IMR-90 (cell line): ENCODE measurements around the gene IQSEC3. TPM values are rescaled to one million over a fixed set of nuclear protein-coding genes. Genes with fewer than 3 reads are reported as not detected.

ENCODE experiments used
- ATAC-seq: fragments of 200-7000 bp; cut with Tn5 transposase; 2 replicates; pipeline ENCODE4 v1.9.1; 2020; ENCODE audit warnings: low read depth, mild to moderate bottlenecking, moderate library complexity
- BruUV-seq: library from RNA; stranded (reverse); fragments of 400-500 nt; replicated peaks from 2 replicates; lab custom pipeline; 2021; lab: Mats Ljungman, UMichigan
- CTCF ChIA-PET: fragments of 300-600 bp; formaldehyde crosslinking; extraction: SDS; loops from one replicate; lab custom pipeline; 2021; ENCODE audit warnings: antibody characterized with exemption; lab: Yijun Ruan, JAX
- POLR2A ChIA-PET: fragments of 300-600 bp; sonication (Branson Sonifier 250); formaldehyde crosslinking; loops from one replicate; lab custom pipeline; 2022; ENCODE audit warnings: antibody characterized with exemption; ENCODE audit not compliant: unreplicated experiment; lab: Charles Lee
- DNase-seq: peaks from one replicate; pipeline ENCODE4 v3.0.0; 2013
- H2AFZ ChIP-seq: replicated peaks from 2 replicates; pipeline ENCODE3; 2013; ENCODE audit warnings: low read length, mild to moderate bottlenecking; ENCODE audit not compliant: poor library complexity
- H2AK5ac ChIP-seq: 2 replicates; pipeline ENCODE4 v1.6.1; 2013; ENCODE audit warnings: low read depth, low read length, inconsistent platforms
- H2AK9ac ChIP-seq: replicated peaks from 2 replicates; pipeline ENCODE3; 2013; ENCODE audit warnings: mild to moderate bottlenecking, low read depth, low read length, moderate library complexity; ENCODE audit not compliant: poor library complexity
- H2BK120ac ChIP-seq: 2 replicates; pipeline ENCODE4 v1.6.1; 2013; ENCODE audit warnings: low read depth, low read length, inconsistent platforms
- H2BK15ac ChIP-seq: 3 replicates; pipeline ENCODE4 v1.6.1; 2013; ENCODE audit warnings: low read depth, low read length, inconsistent platforms
- H2BK20ac ChIP-seq: 2 replicates; pipeline ENCODE4 v1.6.1; 2013; ENCODE audit warnings: low read depth, mild to moderate bottlenecking, inconsistent platforms, low read length, moderate library complexity
- H2BK5ac ChIP-seq: 2 replicates; pipeline ENCODE4 v1.6.1; 2013; ENCODE audit warnings: mild to moderate bottlenecking, low read depth, low read length, inconsistent platforms; ENCODE audit not compliant: poor library complexity, severe bottlenecking
- H3K14ac ChIP-seq: replicated peaks from 2 replicates; pipeline ENCODE4 v1.6.1; 2013; ENCODE audit warnings: low read depth, low read length, inconsistent platforms
- H3K18ac ChIP-seq: 2 replicates; pipeline ENCODE4 v1.6.1; 2013; ENCODE audit warnings: low read depth, low read length, control low read depth
- H3K23ac ChIP-seq: 2 replicates; pipeline ENCODE4 v1.6.1; 2013; ENCODE audit warnings: low read depth, low read length, inconsistent platforms
- H3K27ac ChIP-seq: 2 replicates; pipeline ENCODE4 v1.5.1; 2013; ENCODE audit warnings: mild to moderate bottlenecking, control low read depth, low read length; ENCODE audit not compliant: insufficient read depth
- H3K27me3 ChIP-seq: 2 replicates; pipeline ENCODE4 v1.6.1; 2013; ENCODE audit warnings: low read length; ENCODE audit not compliant: control insufficient read depth, insufficient read depth
- H3K36me3 ChIP-seq: 2 replicates; pipeline ENCODE4 v1.6.1; 2013; ENCODE audit warnings: low read length, mixed read lengths; ENCODE audit not compliant: control insufficient read depth, insufficient read depth
- H3K4ac ChIP-seq: 2 replicates; pipeline ENCODE4 v1.6.1; 2013; ENCODE audit warnings: low read depth, low read length, inconsistent platforms
- H3K4me1 ChIP-seq: 2 replicates; pipeline ENCODE4 v1.6.1; 2013; ENCODE audit warnings: low read length, mixed read lengths; ENCODE audit not compliant: control insufficient read depth, insufficient read depth
- H3K4me2 ChIP-seq: 2 replicates; pipeline ENCODE4 v1.6.1; 2013; ENCODE audit warnings: low read depth, mild to moderate bottlenecking, control low read depth, low read length, moderate library complexity
- H3K4me3 ChIP-seq: 2 replicates; pipeline ENCODE4 v1.5.1; 2013; ENCODE audit warnings: low read depth, mild to moderate bottlenecking, control low read depth, low read length, moderate library complexity; ENCODE audit not compliant: insufficient read depth
- H3K56ac ChIP-seq: 2 replicates; pipeline ENCODE4 v1.6.1; 2013; ENCODE audit warnings: low read length, inconsistent platforms; ENCODE audit not compliant: insufficient read depth; ENCODE audit errors: extremely low read depth
- H3K79me1 ChIP-seq, 2 experiments: 2 replicates each; pipeline ENCODE4 v1.6.1; 2013; ENCODE audit warnings: low read length in 2 of 2, inconsistent platforms in 1 of 2, low read depth in 1 of 2
- H3K9ac ChIP-seq: 2 replicates; pipeline ENCODE4 v1.6.1; 2013; ENCODE audit warnings: low read depth, low read length, control low read depth
- H3K9me1 ChIP-seq: 2 replicates; pipeline ENCODE4 v1.6.1; 2013; ENCODE audit warnings: low read length, inconsistent platforms; ENCODE audit not compliant: insufficient read depth
- H3K9me3 ChIP-seq: 2 replicates; pipeline ENCODE4 v1.6.1; 2013; ENCODE audit warnings: low read length; ENCODE audit not compliant: control insufficient read depth, insufficient read depth
- H4K20me1 ChIP-seq: 2 replicates; pipeline ENCODE4 v1.6.1; 2013; ENCODE audit warnings: low read length, inconsistent platforms; ENCODE audit not compliant: insufficient read depth
- H4K5ac ChIP-seq: 2 replicates; pipeline ENCODE4 v1.6.1; 2013; ENCODE audit warnings: mild to moderate bottlenecking, low read depth, low read length, control low read depth
- H4K8ac ChIP-seq, 2 experiments: 2 replicates each; pipeline ENCODE4 v1.6.1; 2013; ENCODE audit warnings: low read depth in 2 of 2, low read length in 2 of 2, control low read depth in 1 of 2, inconsistent platforms in 1 of 2
- H4K91ac ChIP-seq: 2 replicates; pipeline ENCODE4 v1.6.1; 2013; ENCODE audit warnings: low read depth, low read length, inconsistent platforms; ENCODE audit not compliant: insufficient read depth
- BHLHE40 ChIP-seq: fragments of 150-350 bp; IDR thresholded peaks from 2 replicates; pipeline ENCODE4 v1.6.1; 2016; ENCODE audit warnings: mild to moderate bottlenecking, low read depth, low read length
- CEBPB ChIP-seq: IDR thresholded peaks from 2 replicates; pipeline ENCODE4 v1.6.1; 2012; ENCODE audit warnings: low read depth, low read length, improper control_type of control experiment
- CHD1 ChIP-seq: IDR thresholded peaks from 2 replicates; pipeline ENCODE4 v1.6.1; 2012; ENCODE audit warnings: low read depth, low read length, improper control_type of control experiment
- CTCF ChIP-seq: conservative IDR thresholded peaks from 2 replicates; pipeline ENCODE4 v1.5.1; 2012; ENCODE audit warnings: mild to moderate bottlenecking, low read depth, low read length, improper control_type of control experiment
- ELK1 ChIP-seq: fragments of 150-350 bp; IDR thresholded peaks from 2 replicates; pipeline ENCODE4 v1.6.1; 2016; ENCODE audit warnings: low read depth, mild to moderate bottlenecking, low read length, moderate library complexity, borderline replicate concordance
- FOS ChIP-seq: fragments of 150-350 bp; IDR thresholded peaks from 2 replicates; pipeline ENCODE4 v1.6.1; 2016; ENCODE audit warnings: low read depth, low read length
- MAFK ChIP-seq: IDR thresholded peaks from 2 replicates; pipeline ENCODE4 v1.6.1; 2012; ENCODE audit warnings: low read depth, low read length, improper control_type of control experiment
- MAZ ChIP-seq: IDR thresholded peaks from 2 replicates; pipeline ENCODE4 v1.6.1; 2012; ENCODE audit warnings: low read depth, mild to moderate bottlenecking, low read length, improper control_type of control experiment, moderate library complexity, borderline replicate concordance
- MXI1 ChIP-seq: IDR thresholded peaks from 2 replicates; pipeline ENCODE4 v1.6.1; 2012; ENCODE audit warnings: low read depth, mild to moderate bottlenecking, low read length, moderate library complexity, borderline replicate concordance
- NFE2L2 ChIP-seq: fragments of 150-350 bp; IDR thresholded peaks from 2 replicates; pipeline ENCODE4 v1.6.1; 2016; ENCODE audit warnings: low read depth, mild to moderate bottlenecking, low read length
- POLR2A ChIP-seq: IDR thresholded peaks from 2 replicates; pipeline ENCODE4 v1.6.1; 2012; ENCODE audit warnings: mild to moderate bottlenecking, low read depth, low read length
- RAD21 ChIP-seq: IDR thresholded peaks from 2 replicates; pipeline ENCODE4 v1.6.1; 2012; ENCODE audit warnings: low read length, improper control_type of control experiment
- RCOR1 ChIP-seq: IDR thresholded peaks from 2 replicates; pipeline ENCODE4 v1.6.1; 2012; ENCODE audit warnings: mild to moderate bottlenecking, low read length, improper control_type of control experiment; ENCODE audit not compliant: insufficient replicate concordance
- RFX5 ChIP-seq: IDR thresholded peaks from 2 replicates; pipeline ENCODE4 v1.8.0; 2012; ENCODE audit warnings: low read depth, mild to moderate bottlenecking, low read length, moderate library complexity
- SMC3 ChIP-seq: fragments of 150-350 bp; IDR thresholded peaks from 2 replicates; pipeline ENCODE4 v1.6.1; 2016; ENCODE audit warnings: low read depth, mild to moderate bottlenecking, antibody characterized with exemption, low read length, moderate library complexity
- USF2 ChIP-seq: fragments of 150-350 bp; IDR thresholded peaks from 2 replicates; pipeline ENCODE4 v1.6.1; 2017; ENCODE audit warnings: mild to moderate bottlenecking, antibody characterized with exemption, low read length, low read depth
- WGBS, 2 experiments: methylation state at CpG; one replicate each; pipeline versions ENCODE4 v1.1.5 to v1.1.7; 2013; ENCODE audit warnings: missing lambda C conversion rate in 2 of 2; ENCODE audit not compliant: insufficient read length in 1 of 2; ENCODE audit errors: extremely low coverage in 2 of 2; 5-methylcytosine and 5-hydroxymethylcytosine counted together
- dilution Hi-C: fragments of 300-500 bp; cut with HindIII; formaldehyde crosslinking; loops from one replicate; pipeline ENCODE4 v1.14.3; 2018; ENCODE audit warnings: low sequenced_read_pairs; ENCODE audit not compliant: unreplicated experiment
- in situ Hi-C: fragments of 300-500 bp; cut with MboI; formaldehyde crosslinking; loops from 3 replicates; pipeline ENCODE4 v1.14.3; 2019; ENCODE audit warnings: low sequenced_read_pairs, inconsistent platforms, mixed read lengths
- intact Hi-C: fragments of 100-400 bp; cut with micrococcal nuclease; formaldehyde crosslinking; loops from 2 replicates; pipeline ENCODE4 v1.10.0; 2022
- polyA plus RNA-seq, 3 experiments: library from polyadenylated mRNA; depleted of rRNA; stranded (reverse); fragments of >200 nt; gene quantifications; 2 replicates each; pipeline ENCODE4 v1.2.3, GENCODE V29; 2012; ENCODE audit warnings: low replicate concordance in 1 of 3
- total RNA-seq: library from RNA; depleted of rRNA; stranded (reverse); fragments of >200 nt; gene quantifications from 2 replicates; pipeline ENCODE4 v1.2.3, GENCODE V29; 2012

Gene IQSEC3
- total and polyA plus RNA-seq, 2 of the 4 experiments (the other 2 are of a cell fraction), result 0.10 TPM; not detected in 1

GRCh38 chr12:220946-221550 is 154.5 kb downstream of the IQSEC3 start:
- Histone ChIP-seq H3K14ac (no peak overlapping the region), H4K20me1 (no peaks in the 10 kb centered on the region), H4K91ac (no peak overlapping the region), H3K23ac (no peak overlapping the region), H3K27me3 (peaks cover 54% of the 10 kb centered on the region), H2AFZ (peak overlapping the region; percentile 11), H2AK9ac (no peak overlapping the region), H3K56ac (no peak overlapping the region), H2AK5ac (no peak overlapping the region), H3K27ac (no peak overlapping the region), H3K4me2 (no peak overlapping the region), H2BK5ac (no peak overlapping the region), H3K36me3 (no peaks in the 10 kb centered on the region), H3K9me1 (no peaks in the 10 kb centered on the region), H3K4ac (no peak overlapping the region), H3K79me1 (no peaks in the 10 kb centered on the region), H3K9me3 (no peaks in the 10 kb centered on the region), H4K8ac (no peak overlapping the region), H2BK15ac (no peak overlapping the region), H3K9ac (no peak overlapping the region), H2BK120ac (no peak overlapping the region), H3K18ac (no peak overlapping the region), H3K4me1 (no peaks in the 10 kb centered on the region), H4K5ac (no peak overlapping the region), H2BK20ac (no peak overlapping the region), H3K4me3 (no peak overlapping the region)
- 65% methylated on average over 2 of the region's 19 CpGs; no CpG with 5 or more reads in 1 of the 2 experiments for WGBS, 2 experiments
- DNase-seq, result no peak
- no peak for TF ChIP-seq USF2
- TF ChIP-seq FOS, result no peak
- no peak for TF ChIP-seq RFX5
- TF ChIP-seq MAFK, result no peak
- no peak for TF ChIP-seq MAZ
- no peak for TF ChIP-seq CTCF
- TF ChIP-seq RCOR1, result no peak
- no peak for TF ChIP-seq SMC3
- TF ChIP-seq CEBPB, result no peak
- TF ChIP-seq RAD21, result no peak
- TF ChIP-seq MXI1, result no peak
- no peak for TF ChIP-seq CHD1
- no peak for TF ChIP-seq NFE2L2
- TF ChIP-seq POLR2A, result no peak
- TF ChIP-seq BHLHE40, result no peak
- TF ChIP-seq ELK1, result no peak
- in situ Hi-C loops (no loop called here), intact Hi-C loops (no loop called here), dilution Hi-C loops (no loop called here)
- ChIA-PET POLR2A (no interaction called here), CTCF (interaction anchor here (0.6 kb wide), 1 partner anchor 61 kb away, joined by 3 read pairs; no protein-coding TSS in a partner anchor)
- no TSS peak for BruUV-seq
- ATAC-seq, result no peak
